Measurements from ENCODE around the gene MNAT1. TPM values are rescaled to one million over a fixed set of nuclear protein-coding genes. Genes with fewer than 3 reads are reported as not detected.
A peak's percentile ranks its signal among the peaks of the same experiment; 100 is the strongest.

The MNAT1 gene
- total RNA-seq, 1 donor from 2014 or later = 42.4 TPM

GRCh38 chr14:60720962-60721325, 13.6 kb upstream of the MNAT1 start:
- TF ChIP-seq CTCF (IDR thresholded peaks at IDR 0.05) = no peak
- H3K36me3 Mint-ChIP-seq (ENCODE audit: low read depth) = peaks cover 12% of the 10 kb centered on the region
- H3K4me1 Mint-ChIP-seq (ENCODE audit: low read depth) = peaks cover 35% of the 10 kb centered on the region
- no peaks in the 10 kb centered on the region for H3K27me3 Mint-ChIP-seq (ENCODE audit: low read depth)
- H3K4me3 Mint-ChIP-seq (ENCODE audit: unreplicated experiment) = peak overlapping the region; percentile 86
- no peaks in the 10 kb centered on the region for H3K9me3 Mint-ChIP-seq (ENCODE audit: low read depth)
- no peak for DNase-seq (ENCODE audit: low spot score)
- peak overlapping the region; percentile 92 for H3K27ac Mint-ChIP-seq (ENCODE audit: unreplicated experiment)

- Mint-ChIP-seq H3K27ac (ENCODE audit: unreplicated experiment) (peak overlapping the region; percentile 92), H3K9me3 (ENCODE audit: low read depth) (no peaks in the 10 kb centered on the region)
Measured at GRCh38 chr14:60721326-60722106, 13.0 kb upstream of the MNAT1 start.

GRCh38 chr14:60722107-60722356, 12.5 kb upstream of the MNAT1 start:
- Mint-ChIP-seq H3K36me3 (ENCODE audit: low read depth) (peaks cover 12% of the 10 kb centered on the region), H3K4me1 (ENCODE audit: low read depth) (peaks cover 35% of the 10 kb centered on the region), H3K9me3 (ENCODE audit: low read depth) (no peaks in the 10 kb centered on the region), H3K27ac (ENCODE audit: unreplicated experiment) (peak overlapping the region; percentile 92), H3K27me3 (ENCODE audit: low read depth) (no peaks in the 10 kb centered on the region), H3K4me3 (ENCODE audit: unreplicated experiment) (peak overlapping the region; percentile 86)
- DNase-seq (ENCODE audit: low spot score) = no peak
- no peak for TF ChIP-seq CTCF (IDR thresholded peaks at IDR 0.05)

More at GRCh38 chr14:60721326-60722106, 13.0 kb upstream of the MNAT1 start:
- Mint-ChIP-seq H3K27me3 (ENCODE audit: low read depth) (no peaks in the 10 kb centered on the region), H3K36me3 (ENCODE audit: low read depth) (peaks cover 12% of the 10 kb centered on the region), H3K4me1 (ENCODE audit: low read depth) (peaks cover 35% of the 10 kb centered on the region), H3K4me3 (ENCODE audit: unreplicated experiment) (peak overlapping the region; percentile 86)
- peak; percentile 72 for TF ChIP-seq CTCF (IDR thresholded peaks at IDR 0.05)
- DNase-seq (ENCODE audit: low spot score) = peak; percentile 94

- DNase-seq (ENCODE audit: low spot score) = no peak
- Mint-ChIP-seq H3K4me1 (ENCODE audit: low read depth) (peaks cover 35% of the 10 kb centered on the region), H3K9me3 (ENCODE audit: low read depth) (no peaks in the 10 kb centered on the region), H3K27me3 (ENCODE audit: low read depth) (no peaks in the 10 kb centered on the region), H3K27ac (ENCODE audit: unreplicated experiment) (peak overlapping the region; percentile 92), H3K4me3 (ENCODE audit: unreplicated experiment) (peak overlapping the region; percentile 86), H3K36me3 (ENCODE audit: low read depth) (peaks cover 12% of the 10 kb centered on the region)
- TF ChIP-seq CTCF (IDR thresholded peaks at IDR 0.05) = no peak
Measured at GRCh38 chr14:60722357-60723115, 12.0 kb upstream of the MNAT1 start.

GRCh38 chr14:60723116-60723906, 11.2 kb upstream of the MNAT1 start:
- Mint-ChIP-seq H3K36me3 (ENCODE audit: low read depth) (peaks cover 10% of the 10 kb centered on the region), H3K4me3 (ENCODE audit: unreplicated experiment) (peak overlapping the region; percentile 86), H3K27ac (ENCODE audit: unreplicated experiment) (peak overlapping the region; percentile 94), H3K9me3 (ENCODE audit: low read depth) (no peaks in the 10 kb centered on the region), H3K27me3 (ENCODE audit: low read depth) (no peaks in the 10 kb centered on the region), H3K4me1 (ENCODE audit: low read depth) (peaks cover 33% of the 10 kb centered on the region)
- peak; percentile 34 for TF ChIP-seq CTCF (IDR thresholded peaks at IDR 0.05)
- DNase-seq (ENCODE audit: low spot score) = no peak
